SU-DHL-6 (cell line): ENCODE measurements around the gene PHF14.

Source experiments
- H2AFZ ChIP-seq: fragments of 200-600 bp; sonication (generic); 2 replicates; pipeline ENCODE4 v1.6.1; 2014; ENCODE audit warnings: low read depth, mild to moderate bottlenecking, moderate library complexity, mixed read lengths, antibody characterized with exemption, low read length; ENCODE audit not compliant: severe bottlenecking
- H3F3A ChIP-seq: fragments of 200-600 bp; shearing (Covaris generic); 2 replicates; pipeline ENCODE4 v1.6.0; 2016; ENCODE audit warnings: antibody characterized with exemption, mild to moderate bottlenecking; ENCODE audit not compliant: insufficient read depth
- H3K27ac ChIP-seq: fragments of 200-600 bp; sonication (generic); 2 replicates; pipeline ENCODE4 v1.5.1; 2016; ENCODE audit warnings: low read depth, mild to moderate bottlenecking, low read length, moderate library complexity, mixed read lengths
- H3K27me3 ChIP-seq: fragments of 200-600 bp; sonication (generic), shearing (Covaris generic); 2 replicates; pipeline ENCODE4 v1.6.0; 2014; ENCODE audit warnings: mild to moderate bottlenecking, low read length
- H3K36me3 ChIP-seq: fragments of 200-600 bp; sonication (generic); 2 replicates; pipeline ENCODE4 v1.6.1; 2014; ENCODE audit warnings: mild to moderate bottlenecking, low read length, mixed read lengths
- H3K4me2 ChIP-seq: fragments of 300-600, 200-600 bp; shearing (Covaris generic), sonication (generic); 2 replicates; pipeline ENCODE4 v1.6.0; 2014; ENCODE audit warnings: low read length, low read depth, mild to moderate bottlenecking; ENCODE audit not compliant: poor library complexity, severe bottlenecking
- H3K4me3 ChIP-seq: fragments of 200-600 bp; sonication (generic); 2 replicates; pipeline ENCODE4 v1.5.1; 2014; ENCODE audit warnings: antibody characterized with exemption, low read length, mild to moderate bottlenecking, mixed read lengths; ENCODE audit not compliant: insufficient read depth, poor library complexity, severe bottlenecking
- H3K79me2 ChIP-seq: fragments of 200-600 bp; sonication (generic); 2 replicates; pipeline ENCODE4 v1.6.1; 2014; ENCODE audit warnings: mild to moderate bottlenecking, low read length, moderate library complexity; ENCODE audit not compliant: insufficient read depth
- H3K9ac ChIP-seq: fragments of 200-600 bp; sonication (generic); 2 replicates; pipeline ENCODE4 v1.7.0; 2014; ENCODE audit warnings: mild to moderate bottlenecking, low read length
- H3K9me2 ChIP-seq: fragments of 200-600 bp; sonication (generic); replicated peaks from 2 replicates; pipeline ENCODE4 v1.6.1; 2014; ENCODE audit warnings: low read length; ENCODE audit not compliant: insufficient read depth
- H3K9me3 ChIP-seq: fragments of 200-600 bp; sonication (generic); 2 replicates; pipeline ENCODE4 v1.6.1; 2014; ENCODE audit warnings: low read length, mixed read lengths; ENCODE audit not compliant: insufficient read depth
- H4K20me1 ChIP-seq: fragments of 200-600 bp; sonication (generic); 2 replicates; pipeline ENCODE4 v1.6.1; 2014; ENCODE audit warnings: low read depth, mild to moderate bottlenecking, antibody characterized with exemption, low read length, moderate library complexity, mixed read lengths
- EZH2phosphoT487 ChIP-seq: fragments of 200-600 bp; sonication (generic), shearing (Covaris generic); conservative IDR thresholded peaks from 2 replicates; pipeline ENCODE4 v1.6.1; 2018; ENCODE audit warnings: mild to moderate bottlenecking, antibody characterized with exemption, low read length, moderate library complexity, mixed read lengths
- TF ChIP-seq, protein P1 (sequence below): fragments of 200-600 bp; sonication (generic); IDR thresholded peaks from one replicate; pipeline ENCODE4 v1.5.1; 2017; ENCODE audit warnings: antibody characterized with exemption, mild to moderate bottlenecking, low read length, moderate library complexity; ENCODE audit not compliant: insufficient read depth, poor library complexity, severe bottlenecking

The PHF14 gene

DNA sequence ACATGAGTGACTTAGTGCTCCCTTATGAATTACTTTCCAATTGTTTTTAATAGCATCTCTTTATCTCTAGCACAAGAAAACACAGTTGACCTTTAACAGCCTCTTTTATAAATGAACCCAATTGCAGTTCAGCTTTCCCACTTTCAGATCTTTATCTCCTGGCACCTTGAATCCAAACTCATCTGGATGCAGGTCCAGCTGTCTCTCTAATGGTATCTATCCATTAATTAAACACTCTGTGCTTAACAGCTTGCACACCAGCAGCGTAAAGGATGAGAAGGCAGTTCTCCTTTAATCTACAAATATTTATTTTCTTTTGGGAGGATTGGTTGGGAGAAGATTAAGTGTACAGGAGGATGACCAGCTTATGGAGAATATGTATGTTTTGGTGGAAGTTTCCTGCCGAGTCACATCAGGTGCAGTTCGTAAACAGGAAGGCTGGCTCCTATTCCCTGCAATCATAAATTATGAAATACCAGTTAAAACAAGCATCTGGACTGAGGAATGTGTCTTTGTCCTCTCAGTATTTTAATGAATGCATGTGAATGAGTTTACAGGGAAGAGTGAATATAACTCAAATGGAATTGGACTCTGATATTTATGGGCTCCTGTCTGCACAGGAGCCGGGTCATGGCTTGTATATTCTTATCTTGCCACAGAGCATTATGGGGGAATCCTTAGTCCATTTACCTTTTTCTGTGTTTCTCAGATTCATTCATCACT lies 232.7 kb downstream of the PHF14 start:
- Histone ChIP-seq H3K79me2 (no peaks in the 10 kb centered on the region), H3K4me3 (no peak overlapping the region), H3K36me3 (no peaks in the 10 kb centered on the region), H4K20me1 (no peaks in the 10 kb centered on the region), H3F3A (no peaks in the 10 kb centered on the region), H3K9me2 (no peaks in the 10 kb centered on the region), H2AFZ (no peak overlapping the region), H3K9me3 (no peaks in the 10 kb centered on the region), H3K9ac (no peak overlapping the region), H3K4me2 (no peak overlapping the region), H3K27ac (no peak overlapping the region), H3K27me3 (no peaks in the 10 kb centered on the region)
- TF ChIP-seq, protein P1, sequence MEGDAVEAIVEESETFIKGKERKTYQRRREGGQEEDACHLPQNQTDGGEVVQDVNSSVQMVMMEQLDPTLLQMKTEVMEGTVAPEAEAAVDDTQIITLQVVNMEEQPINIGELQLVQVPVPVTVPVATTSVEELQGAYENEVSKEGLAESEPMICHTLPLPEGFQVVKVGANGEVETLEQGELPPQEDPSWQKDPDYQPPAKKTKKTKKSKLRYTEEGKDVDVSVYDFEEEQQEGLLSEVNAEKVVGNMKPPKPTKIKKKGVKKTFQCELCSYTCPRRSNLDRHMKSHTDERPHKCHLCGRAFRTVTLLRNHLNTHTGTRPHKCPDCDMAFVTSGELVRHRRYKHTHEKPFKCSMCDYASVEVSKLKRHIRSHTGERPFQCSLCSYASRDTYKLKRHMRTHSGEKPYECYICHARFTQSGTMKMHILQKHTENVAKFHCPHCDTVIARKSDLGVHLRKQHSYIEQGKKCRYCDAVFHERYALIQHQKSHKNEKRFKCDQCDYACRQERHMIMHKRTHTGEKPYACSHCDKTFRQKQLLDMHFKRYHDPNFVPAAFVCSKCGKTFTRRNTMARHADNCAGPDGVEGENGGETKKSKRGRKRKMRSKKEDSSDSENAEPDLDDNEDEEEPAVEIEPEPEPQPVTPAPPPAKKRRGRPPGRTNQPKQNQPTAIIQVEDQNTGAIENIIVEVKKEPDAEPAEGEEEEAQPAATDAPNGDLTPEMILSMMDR = no peak
- TF ChIP-seq EZH2phosphoT487 = no peak

DNA sequence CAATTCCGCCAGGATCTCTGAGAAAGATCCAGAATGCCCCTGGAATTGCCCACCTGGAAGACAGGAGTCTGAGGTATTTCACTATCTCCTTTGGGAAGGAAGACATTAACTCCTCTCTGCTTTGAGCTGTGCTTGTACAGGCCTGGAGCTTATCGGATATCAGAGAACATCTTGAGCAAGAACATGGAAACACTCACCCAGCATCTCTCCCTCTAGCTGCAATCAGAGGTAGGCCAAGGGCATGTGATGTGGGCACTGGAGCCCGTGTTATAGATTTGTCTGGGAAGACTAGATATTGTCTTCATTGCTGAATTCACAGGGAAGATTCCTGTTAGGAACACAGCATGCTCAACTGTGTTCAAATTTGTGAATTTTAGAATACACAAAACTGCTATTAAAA lies 233.9 kb downstream of the PHF14 start:
- no peaks in the 10 kb centered on the region for H3F3A ChIP-seq
- H3K27me3 ChIP-seq = no peaks in the 10 kb centered on the region
- no peaks in the 10 kb centered on the region for H3K36me3 ChIP-seq
- no peak overlapping the region for H3K9ac ChIP-seq
- H3K9me3 ChIP-seq = no peaks in the 10 kb centered on the region
- no peaks in the 10 kb centered on the region for H3K79me2 ChIP-seq
- no peak overlapping the region for H3K4me2 ChIP-seq
- H3K27ac ChIP-seq = no peak overlapping the region
- H3K4me3 ChIP-seq = no peak overlapping the region
- H4K20me1 ChIP-seq = no peaks in the 10 kb centered on the region
- H2AFZ ChIP-seq = no peak overlapping the region
- H3K9me2 ChIP-seq = no peaks in the 10 kb centered on the region
- TF ChIP-seq, protein P1 = no peak
- TF ChIP-seq EZH2phosphoT487 = no peak

DNA sequence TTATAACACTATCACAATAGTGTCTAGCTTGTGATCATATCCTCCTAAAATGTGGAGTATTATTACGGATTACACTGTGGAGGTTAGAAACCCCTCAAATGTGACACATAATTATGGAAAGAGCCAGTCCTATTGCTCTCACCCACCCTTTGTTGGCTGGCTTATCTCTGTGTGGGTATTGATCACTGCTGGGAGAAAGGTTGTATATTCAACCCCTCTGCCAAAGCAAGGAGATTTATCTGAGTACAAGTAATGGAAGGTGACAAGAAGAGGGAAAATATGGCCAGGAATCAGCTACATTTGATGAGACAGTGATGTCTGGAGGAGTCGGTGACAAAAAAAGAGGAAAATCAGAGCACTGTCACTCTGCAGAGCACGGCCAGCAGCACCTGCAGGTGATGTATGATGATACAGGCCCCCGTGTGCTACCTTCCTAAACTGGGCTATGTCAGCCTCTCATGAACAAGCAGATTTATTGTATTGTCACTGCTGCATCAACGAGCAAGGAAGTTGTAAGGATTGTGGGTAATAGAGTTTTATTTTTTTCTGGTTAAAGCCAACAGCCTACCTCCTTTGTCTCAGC lies 235.3 kb downstream of the PHF14 start:
- Histone ChIP-seq H3K9me2 (no peaks in the 10 kb centered on the region), H3K4me2 (no peak overlapping the region), H2AFZ (no peak overlapping the region), H3K79me2 (no peaks in the 10 kb centered on the region), H3K9me3 (no peaks in the 10 kb centered on the region), H4K20me1 (no peaks in the 10 kb centered on the region), H3K36me3 (no peaks in the 10 kb centered on the region), H3K27me3 (0 out of 2 replicates have a peak, but pooled peaks cover 4% of the 10 kb centered on the region), H3F3A (no peaks in the 10 kb centered on the region), H3K27ac (no peak overlapping the region), H3K9ac (no peak overlapping the region), H3K4me3 (no peak overlapping the region)
- TF ChIP-seq EZH2phosphoT487 = no peak
- TF ChIP-seq, protein P1 = no peak
